OCI-LY1 (cell line): ENCODE data around the gene CEMIP.

ENCODE experiments used
- H2AFZ ChIP-seq: fragments of 200-600 bp; sonication (generic), shearing (Covaris generic); 2 replicates; pipeline ENCODE4 v1.6.0; 2014; ENCODE audit warnings: antibody characterized with exemption, mild to moderate bottlenecking, low read length
- H3F3A ChIP-seq: fragments of 200-600 bp; sonication (generic), shearing (Covaris generic); 2 replicates; pipeline ENCODE4 v1.6.0; 2014; ENCODE audit warnings: mild to moderate bottlenecking, antibody characterized with exemption, low read length, moderate library complexity; ENCODE audit not compliant: insufficient read depth
- H3K27ac ChIP-seq: fragments of 200-600 bp; sonication (generic); 2 replicates; pipeline ENCODE4 v1.5.1; 2014; ENCODE audit warnings: low read length, mixed run types, mild to moderate bottlenecking, low read depth; ENCODE audit not compliant: poor library complexity, severe bottlenecking
- H3K27me3 ChIP-seq: fragments of 200-600 bp; sonication (generic); 2 replicates; pipeline ENCODE4 v1.6.0; 2014; ENCODE audit warnings: antibody characterized with exemption, mild to moderate bottlenecking, low read length, moderate library complexity; ENCODE audit not compliant: insufficient read depth
- H3K36me3 ChIP-seq: fragments of 200-600 bp; sonication (generic); 2 replicates; pipeline ENCODE4 v1.6.1; 2014; ENCODE audit warnings: mild to moderate bottlenecking, antibody characterized with exemption, low read length, moderate library complexity, mixed read lengths; ENCODE audit not compliant: insufficient read depth
- H3K4me1 ChIP-seq: fragments of 200-600 bp; sonication (generic); 2 replicates; pipeline ENCODE4 v1.5.1; 2014; ENCODE audit warnings: mild to moderate bottlenecking, low read length, moderate library complexity; ENCODE audit not compliant: insufficient read depth, severe bottlenecking
- H3K4me2 ChIP-seq: fragments of 200-600 bp; sonication (generic), shearing (Covaris generic); 2 replicates; pipeline ENCODE4 v1.6.1; 2014; ENCODE audit warnings: low read length
- H3K4me3 ChIP-seq: fragments of 200-600 bp; sonication (generic); 2 replicates; pipeline ENCODE4 v1.5.1; 2014; ENCODE audit warnings: low read length, low read depth, mild to moderate bottlenecking, mixed read lengths; ENCODE audit not compliant: poor library complexity, severe bottlenecking
- H3K79me2 ChIP-seq: fragments of 200-600 bp; shearing (Covaris generic); 2 replicates; pipeline ENCODE4 v1.6.1; 2016; ENCODE audit warnings: mixed run types, low read length, mixed read lengths; ENCODE audit not compliant: insufficient read depth
- H3K9ac ChIP-seq: fragments of 200-600 bp; sonication (generic), shearing (Covaris generic); 2 replicates; pipeline ENCODE4 v1.6.1; 2014; ENCODE audit warnings: mild to moderate bottlenecking, low read length, mixed read lengths
- H3K9me2 ChIP-seq: fragments of 200-600 bp; sonication (generic), shearing (Covaris generic); 2 replicates; pipeline ENCODE4 v1.6.1; 2014; ENCODE audit warnings: low read depth, mild to moderate bottlenecking, low read length, mixed read lengths
- H3K9me3 ChIP-seq: fragments of 200-600 bp; shearing (Covaris generic); 2 replicates; pipeline ENCODE4 v1.6.1; 2014; ENCODE audit warnings: low read length, mixed read lengths
- H4K20me1 ChIP-seq: fragments of 200-600 bp; sonication (generic), shearing (Covaris generic); 2 replicates; pipeline ENCODE4 v1.6.0; 2016; ENCODE audit warnings: mild to moderate bottlenecking, low read length; ENCODE audit not compliant: insufficient read depth
- EZH2 ChIP-seq: fragments of 200-600 bp; sonication (generic), shearing (Covaris generic); IDR thresholded peaks from 2 replicates; pipeline ENCODE4 v1.8.0; 2017; ENCODE audit warnings: borderline replicate concordance, mixed run types, mild to moderate bottlenecking, antibody characterized with exemption, low read length, moderate library complexity, mixed read lengths
- TF ChIP-seq, protein P1 (sequence below): fragments of 200-600 bp; sonication (generic), shearing (Covaris generic); IDR thresholded peaks from 2 replicates; pipeline ENCODE4 v1.5.1; 2017; ENCODE audit warnings: mild to moderate bottlenecking, antibody characterized with exemption, low read length, moderate library complexity, mixed read lengths

Gene CEMIP

DNA sequence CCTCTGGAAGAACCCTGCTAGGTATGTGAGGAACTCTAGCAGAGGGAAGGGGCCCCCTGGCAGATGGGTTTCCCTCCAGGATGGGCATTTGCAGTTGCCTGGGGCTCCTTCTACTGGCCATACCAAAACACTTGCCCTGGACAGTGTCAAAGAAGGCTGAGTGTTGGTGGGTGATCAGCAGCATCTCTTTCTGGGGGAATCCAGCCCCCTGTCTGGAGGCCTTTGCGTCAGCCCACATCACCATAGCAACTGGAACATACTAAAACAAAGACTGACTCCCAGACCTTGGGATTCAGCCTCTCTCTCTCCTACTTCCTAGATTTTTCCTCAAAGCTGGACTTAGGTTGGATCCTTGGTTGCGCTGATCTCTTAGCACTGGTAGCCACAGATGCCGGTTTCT, 8.1 kb downstream of the CEMIP start:
- Histone ChIP-seq H3F3A (no peaks in the 10 kb centered on the region), H3K27me3 (no peaks in the 10 kb centered on the region), H4K20me1 (no peaks in the 10 kb centered on the region), H3K9me2 (no peaks in the 10 kb centered on the region), H3K9ac (no peak overlapping the region), H3K4me3 (no peak overlapping the region), H3K4me2 (no peak overlapping the region), H2AFZ (no peak overlapping the region), H3K36me3 (no peaks in the 10 kb centered on the region), H3K4me1 (peaks cover 17% of the 10 kb centered on the region), H3K79me2 (no peaks in the 10 kb centered on the region), H3K27ac (no peak overlapping the region), H3K9me3 (no peaks in the 10 kb centered on the region)
- no peak for TF ChIP-seq EZH2
- TF ChIP-seq, protein P1, sequence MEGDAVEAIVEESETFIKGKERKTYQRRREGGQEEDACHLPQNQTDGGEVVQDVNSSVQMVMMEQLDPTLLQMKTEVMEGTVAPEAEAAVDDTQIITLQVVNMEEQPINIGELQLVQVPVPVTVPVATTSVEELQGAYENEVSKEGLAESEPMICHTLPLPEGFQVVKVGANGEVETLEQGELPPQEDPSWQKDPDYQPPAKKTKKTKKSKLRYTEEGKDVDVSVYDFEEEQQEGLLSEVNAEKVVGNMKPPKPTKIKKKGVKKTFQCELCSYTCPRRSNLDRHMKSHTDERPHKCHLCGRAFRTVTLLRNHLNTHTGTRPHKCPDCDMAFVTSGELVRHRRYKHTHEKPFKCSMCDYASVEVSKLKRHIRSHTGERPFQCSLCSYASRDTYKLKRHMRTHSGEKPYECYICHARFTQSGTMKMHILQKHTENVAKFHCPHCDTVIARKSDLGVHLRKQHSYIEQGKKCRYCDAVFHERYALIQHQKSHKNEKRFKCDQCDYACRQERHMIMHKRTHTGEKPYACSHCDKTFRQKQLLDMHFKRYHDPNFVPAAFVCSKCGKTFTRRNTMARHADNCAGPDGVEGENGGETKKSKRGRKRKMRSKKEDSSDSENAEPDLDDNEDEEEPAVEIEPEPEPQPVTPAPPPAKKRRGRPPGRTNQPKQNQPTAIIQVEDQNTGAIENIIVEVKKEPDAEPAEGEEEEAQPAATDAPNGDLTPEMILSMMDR, result no peak

DNA sequence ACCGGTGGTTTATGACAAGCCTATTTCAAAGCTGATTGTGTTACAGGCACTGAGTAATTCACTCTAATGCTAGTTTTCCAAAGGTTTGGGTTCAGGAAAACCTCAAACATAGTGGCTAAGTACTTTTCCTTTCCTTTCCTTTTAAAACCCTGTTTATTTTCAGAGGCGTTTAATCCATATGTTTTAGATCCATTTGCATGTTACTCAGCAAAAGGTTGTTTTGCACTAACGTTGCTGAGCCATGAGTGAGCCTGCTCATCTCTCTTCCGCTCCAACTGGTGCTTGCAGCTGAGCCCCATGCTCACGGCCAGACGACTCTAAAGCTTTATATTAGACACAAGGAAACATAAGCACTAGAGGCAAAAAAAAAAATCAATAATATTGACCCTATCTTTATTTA, 9.4 kb downstream of the CEMIP start:
- H3K36me3 ChIP-seq, result no peaks in the 10 kb centered on the region
- H3K4me3 ChIP-seq, result no peak overlapping the region
- H3K79me2 ChIP-seq, result no peaks in the 10 kb centered on the region
- no peaks in the 10 kb centered on the region for H3F3A ChIP-seq
- no peak overlapping the region for H3K4me2 ChIP-seq
- no peak overlapping the region for H3K27ac ChIP-seq
- no peaks in the 10 kb centered on the region for H3K9me3 ChIP-seq
- peaks cover 17% of the 10 kb centered on the region for H3K4me1 ChIP-seq
- no peak overlapping the region for H2AFZ ChIP-seq
- H3K9ac ChIP-seq, result no peak overlapping the region
- H3K9me2 ChIP-seq, result no peaks in the 10 kb centered on the region
- no peaks in the 10 kb centered on the region for H3K27me3 ChIP-seq
- H4K20me1 ChIP-seq, result no peaks in the 10 kb centered on the region
- no peak for TF ChIP-seq EZH2
- TF ChIP-seq, protein P1, result no peak

DNA sequence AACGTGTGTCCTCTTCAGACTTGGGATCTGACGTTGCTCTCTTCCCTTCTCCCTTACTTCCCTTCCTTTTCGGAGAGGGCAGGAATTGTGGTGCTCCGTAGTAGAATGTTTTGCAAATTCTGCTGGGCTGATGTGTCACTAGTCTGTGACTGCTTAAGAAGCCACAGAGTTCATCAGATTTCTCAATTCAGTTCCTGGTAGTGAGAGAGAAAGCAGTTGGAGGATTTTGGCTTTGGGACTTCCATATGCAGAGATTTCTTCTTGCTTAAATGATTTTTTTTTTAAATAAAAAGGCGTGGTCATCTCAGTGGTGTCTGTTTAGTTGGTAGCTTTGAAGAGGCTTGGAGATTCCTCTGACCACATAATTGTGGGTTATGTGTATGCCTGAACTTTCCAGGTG, 10.1 kb downstream of the CEMIP start:
- TF ChIP-seq EZH2, result no peak
- TF ChIP-seq, protein P1, result no peak
- H3F3A ChIP-seq, result no peaks in the 10 kb centered on the region
- no peaks in the 10 kb centered on the region for H3K27me3 ChIP-seq
- no peaks in the 10 kb centered on the region for H3K9me2 ChIP-seq
- no peak overlapping the region for H3K4me3 ChIP-seq
- H2AFZ ChIP-seq, result no peak overlapping the region
- no peaks in the 10 kb centered on the region for H3K79me2 ChIP-seq
- no peaks in the 10 kb centered on the region for H3K9me3 ChIP-seq
- H4K20me1 ChIP-seq, result no peaks in the 10 kb centered on the region
- peaks cover 17% of the 10 kb centered on the region for H3K4me1 ChIP-seq
- H3K9ac ChIP-seq, result no peak overlapping the region
- no peak overlapping the region for H3K27ac ChIP-seq
- H3K4me2 ChIP-seq, result no peak overlapping the region
- no peaks in the 10 kb centered on the region for H3K36me3 ChIP-seq
